ENCODE data around the gene KCNK7. TPM values are rescaled to one million over a fixed set of nuclear protein-coding genes. Genes with fewer than 3 reads are reported as not detected.

KCNK7 gene
- total RNA-seq, 1 experiment from 2014 or later, result 0.69 TPM

- no peak overlapping the region for H3K27ac ChIP-seq (ENCODE audit: low read length)
- in situ Hi-C loops (cut with HindIII; ENCODE audit: low pct_unique_long_range_greater_than_20kb, low sequenced_read_pairs) (no loop called here), intact Hi-C loops (cut with micrococcal nuclease; ENCODE audit: unreplicated experiment) (no loop called here)
- H3K4me1 ChIP-seq (ENCODE audit: control insufficient read depth, insufficient read depth, low read length), result peaks cover 16% of the 10 kb centered on the region
- no peaks in the 10 kb centered on the region for H3K27me3 ChIP-seq (ENCODE audit: control insufficient read depth, insufficient read depth, low read length)
- no peaks in the 10 kb centered on the region for H3K9me3 ChIP-seq (ENCODE audit: control insufficient read depth, insufficient read depth, low read depth, low read length)
- ChIA-PET POLR2A (interaction anchor here (0.5 to 0.8 kb wide), 2 partner anchors 43 to 53 kb away, joined by 3 to 8 read pairs; no protein-coding TSS in a partner anchor), CTCF (no interaction called here)
- DNase-seq (ENCODE audit: low read depth, low spot score), result no peak
- ATAC-seq, result no peak
- TF ChIP-seq REST (IDR thresholded peaks at IDR 0.05; ENCODE audit: insufficient read depth in 1 of 2, low read depth in 2 of 2, low read length in 1 of 2) (no peak), SIN3A (IDR thresholded peaks at IDR 0.05; ENCODE audit: borderline replicate concordance, insufficient read depth, low read depth, low read length) (no peak), TCF7L2 (IDR thresholded peaks at IDR 0.05; ENCODE audit: low read depth, low read length) (no peak), CTCF (IDR thresholded peaks at IDR 0.05) (no peak)
- no TSS peak for BruUV-seq (replicated peaks)
- H3K4me3 ChIP-seq (ENCODE audit: low read depth in 2 of 2, low read length in 2 of 2), result no peak overlapping the region
- H3K36me3 ChIP-seq (ENCODE audit: control insufficient read depth, insufficient read depth, low read length), result peaks cover 3% of the 10 kb centered on the region; the same call in 1 of the 2 replicates
These were observed 12.0 kb downstream of the KCNK7 start for GRCh38 chr11:65583589-65583988.

- in situ Hi-C loops (cut with HindIII; ENCODE audit: low pct_unique_long_range_greater_than_20kb, low sequenced_read_pairs), result no loop called here
- POLR2A ChIA-PET, result no interaction called here
- Histone ChIP-seq H3K27me3 (ENCODE audit: control insufficient read depth, insufficient read depth, low read length) (no peaks in the 10 kb centered on the region), H3K9me3 (ENCODE audit: control insufficient read depth, insufficient read depth, low read depth, low read length) (no peaks in the 10 kb centered on the region), H3K4me1 (ENCODE audit: control insufficient read depth, insufficient read depth, low read length) (peaks cover 21% of the 10 kb centered on the region), H3K4me3 (ENCODE audit: low read depth in 2 of 2, low read length in 2 of 2) (no peak overlapping the region), H3K27ac (ENCODE audit: low read length) (no peak overlapping the region), H3K36me3 (ENCODE audit: control insufficient read depth, insufficient read depth, low read length) (peaks cover 3% of the 10 kb centered on the region; the same call in 1 of the 2 replicates)
- BruUV-seq (replicated peaks), result no TSS peak
- CTCF ChIA-PET, result no interaction called here
- DNase-seq (ENCODE audit: low read depth, low spot score), result no peak
- ATAC-seq, result no peak
- TF ChIP-seq TCF7L2 (IDR thresholded peaks at IDR 0.05; ENCODE audit: low read depth, low read length) (no peak), POLR2AphosphoS5 (IDR thresholded peaks at IDR 0.05; ENCODE audit: low read depth, low read length) (no peak), REST (IDR thresholded peaks at IDR 0.05; ENCODE audit: insufficient read depth in 1 of 2, low read depth in 2 of 2, low read length in 1 of 2) (no peak), CTCF (IDR thresholded peaks at IDR 0.05) (no peak), SIN3A (IDR thresholded peaks at IDR 0.05; ENCODE audit: borderline replicate concordance, insufficient read depth, low read depth, low read length) (no peak)
- intact Hi-C loops (cut with micrococcal nuclease; ENCODE audit: unreplicated experiment), result no loop called here
These were observed 13.7 kb downstream of the KCNK7 start for GRCh38 chr11:65581928-65582327.

Measured in Panc1 (cell line).